Neuronal stem cell (in vitro differentiated cells): ENCODE measurements around the gene RPS6KA6.

Experiments used
- DNase-seq: peaks from one replicate; pipeline ENCODE4 v3.0.0-alpha.2; 2013; ENCODE audit warnings: low spot score
- H2AFZ ChIP-seq: one replicate; pipeline ENCODE4 v1.6.1; 2013; ENCODE audit warnings: mild to moderate bottlenecking, low read length, inconsistent platforms
- H2AK5ac ChIP-seq: 2 replicates; pipeline ENCODE4 v1.6.1; 2013; ENCODE audit warnings: low read depth, mild to moderate bottlenecking, inconsistent platforms, low read length, moderate library complexity, mixed read lengths
- H2BK120ac ChIP-seq: 2 replicates; pipeline ENCODE4 v1.6.1; 2013; ENCODE audit warnings: low read depth, mild to moderate bottlenecking, inconsistent platforms, low read length, moderate library complexity, mixed read lengths
- H2BK12ac ChIP-seq: one replicate; pipeline ENCODE4 v1.6.1; 2013; ENCODE audit warnings: low read length, inconsistent platforms
- H2BK15ac ChIP-seq: 2 replicates; pipeline ENCODE4 v1.6.1; 2013; ENCODE audit warnings: mild to moderate bottlenecking, low read length, inconsistent platforms, mixed read lengths
- H2BK5ac ChIP-seq: one replicate; pipeline ENCODE4 v1.6.1; 2013; ENCODE audit warnings: inconsistent platforms, mild to moderate bottlenecking, low read length, moderate library complexity
- H3K14ac ChIP-seq: one replicate; pipeline ENCODE4 v1.6.1; 2013; ENCODE audit warnings: low read length, inconsistent platforms
- H3K18ac ChIP-seq: 2 replicates; pipeline ENCODE4 v1.6.1; 2013; ENCODE audit warnings: low read length, inconsistent platforms
- H3K23ac ChIP-seq: 2 replicates; pipeline ENCODE4 v1.6.1; 2013; ENCODE audit warnings: low read depth, mild to moderate bottlenecking, mixed read lengths, low read length, inconsistent platforms; ENCODE audit not compliant: poor library complexity
- H3K27ac ChIP-seq: replicated peaks from 3 replicates; pipeline ENCODE4 v1.5.1; 2013; ENCODE audit warnings: low read length, inconsistent platforms
- H3K27me3 ChIP-seq, 3 experiments: 2 replicates each; pipeline ENCODE4 v1.6.1; 2013; ENCODE audit warnings: low read length in 3 of 3, mild to moderate bottlenecking in 2 of 3, inconsistent platforms in 1 of 3, low read depth in 1 of 3, mixed read lengths in 1 of 3, moderate library complexity in 1 of 3; ENCODE audit not compliant: control insufficient read depth in 3 of 3, insufficient read depth in 3 of 3
- H3K36me3 ChIP-seq, 2 donors: replicated peaks in 1 of 2; 2 replicates each; pipeline ENCODE4 v1.6.1; 2013; ENCODE audit warnings: low read length in 2 of 2; ENCODE audit not compliant: control insufficient read depth in 2 of 2, insufficient read depth in 2 of 2
- H3K4ac ChIP-seq: 2 replicates; pipeline ENCODE4 v1.6.1; 2013; ENCODE audit warnings: inconsistent platforms, mild to moderate bottlenecking, low read length, moderate library complexity
- H3K4me1 ChIP-seq, 2 donors: 1 replicate in 1 of 2; 2 replicates in 1 of 2; pipeline ENCODE4 v1.6.1; 2013; ENCODE audit warnings: low read length in 2 of 2, low read depth in 1 of 2; ENCODE audit not compliant: control insufficient read depth in 2 of 2, insufficient read depth in 1 of 2
- H3K4me2 ChIP-seq: one replicate; pipeline ENCODE4 v1.6.1; 2013; ENCODE audit warnings: mild to moderate bottlenecking, low read length, inconsistent platforms; ENCODE audit not compliant: insufficient read depth, poor library complexity, severe bottlenecking
- H3K4me3 ChIP-seq, 2 donors: 2 replicates each; pipeline ENCODE4 v1.5.1; 2013; ENCODE audit warnings: low read length in 2 of 2, mild to moderate bottlenecking in 2 of 2, inconsistent platforms in 1 of 2, moderate library complexity in 1 of 2
- H3K79me1 ChIP-seq: one replicate; pipeline ENCODE4 v1.6.1; 2013; ENCODE audit warnings: low read depth, mild to moderate bottlenecking, inconsistent platforms, low read length, moderate library complexity
- H3K9ac ChIP-seq: one replicate; pipeline ENCODE4 v1.6.1; 2013; ENCODE audit warnings: mild to moderate bottlenecking, low read depth, low read length, inconsistent platforms; ENCODE audit not compliant: poor library complexity
- H3K9me3 ChIP-seq, 2 donors: replicated peaks in 1 of 2; 2 replicates each; pipeline versions ENCODE3 to v1.6.1; 2013; ENCODE audit warnings: low read length in 2 of 2, mild to moderate bottlenecking in 2 of 2, inconsistent platforms in 1 of 2, low read depth in 1 of 2, mixed read lengths in 1 of 2, moderate library complexity in 1 of 2; ENCODE audit not compliant: control insufficient read depth in 2 of 2, insufficient read depth in 1 of 2
- H4K8ac ChIP-seq: one replicate; pipeline ENCODE4 v1.6.1; 2013; ENCODE audit warnings: low read depth, mild to moderate bottlenecking, inconsistent platforms, low read length, moderate library complexity
- H4K91ac ChIP-seq: one replicate; pipeline ENCODE4 v1.6.1; 2013; ENCODE audit warnings: low read length, low read depth, mild to moderate bottlenecking, inconsistent platforms; ENCODE audit not compliant: poor library complexity
- WGBS, 2 donors: extraction: QIAGEN DNeasy Blood & Tissue Kit; methylation state at CpG; one replicate each; pipeline ENCODE4 v1.1.7; 2013; ENCODE audit warnings: missing lambda C conversion rate in 2 of 2, mixed read lengths in 1 of 2; ENCODE audit not compliant: insufficient read length in 2 of 2, insufficient replicate concordance in 1 of 2; ENCODE audit errors: extremely low coverage in 2 of 2; 5-methylcytosine and 5-hydroxymethylcytosine counted together

Gene RPS6KA6

GRCh38 chrX:84189125-84189524, 1.1 kb upstream of the RPS6KA6 start:
- Histone ChIP-seq H3K4me3 (no peak overlapping the region), H2BK120ac (no peak overlapping the region), H3K9ac (no peak overlapping the region), H2BK5ac (no peak overlapping the region), H3K23ac (no peak overlapping the region), H2AFZ (peak overlapping the region; percentile 87), H3K9me3 (no peaks in the 10 kb centered on the region), H3K14ac (no peak overlapping the region), H2BK12ac (no peak overlapping the region), H3K18ac (no peak overlapping the region), H2AK5ac (no peak overlapping the region), H3K4ac (no peak overlapping the region), H3K4me1 (no peaks in the 10 kb centered on the region), H3K27me3 (no peaks in the 10 kb centered on the region), H3K27ac (no peak overlapping the region), H4K91ac (no peak overlapping the region), H3K36me3 (no peaks in the 10 kb centered on the region), H3K4me2 (no peak overlapping the region), H3K79me1 (no peaks in the 10 kb centered on the region), H4K8ac (no peak overlapping the region), H2BK15ac (no peak overlapping the region)
- no CpG with 5 or more reads among the region's 6 CpGs for WGBS, 2 donors
- DNase-seq: no peak

GRCh38 chrX:84188320-84188834, 378 bp upstream of the RPS6KA6 start:
- Histone ChIP-seq H3K4ac (no peak overlapping the region), H3K9ac (no peak overlapping the region), H3K4me2 (peak overlapping the region; percentile 18), H3K18ac (peak overlapping the region; percentile 85), H3K27ac (no peak overlapping the region), H2BK12ac (no peak overlapping the region), H2BK120ac (no peak overlapping the region), H2AK5ac (no peak overlapping the region), H3K27me3 (no peaks in the 10 kb centered on the region), H2BK5ac (no peak overlapping the region), H4K91ac (no peak overlapping the region), H4K8ac (no peak overlapping the region), H3K14ac (no peak overlapping the region), H2AFZ (peak overlapping the region; percentile 87), H3K36me3 (no peaks in the 10 kb centered on the region), H3K4me3 (peak overlapping the region; percentile 66 to 86), H3K23ac (no peak overlapping the region), H2BK15ac (no peak overlapping the region), H3K4me1 (no peaks in the 10 kb centered on the region), H3K9me3 (no peaks in the 10 kb centered on the region), H3K79me1 (no peaks in the 10 kb centered on the region)
- no CpG with 5 or more reads among the region's 19 CpGs for WGBS, 2 donors
- DNase-seq: no peak

- Histone ChIP-seq H3K23ac (no peak overlapping the region), H3K27me3 (no peaks in the 10 kb centered on the region), H3K79me1 (no peaks in the 10 kb centered on the region), H3K4me3 (peak overlapping the region; percentile 66 to 96), H2BK120ac (no peak overlapping the region), H3K9me3 (no peaks in the 10 kb centered on the region), H2BK15ac (no peak overlapping the region), H2BK5ac (no peak overlapping the region), H3K4me1 (no peaks in the 10 kb centered on the region), H4K91ac (no peak overlapping the region), H3K27ac (peak overlapping the region; percentile 81), H3K14ac (no peak overlapping the region), H3K4me2 (peak overlapping the region; percentile 45), H2AFZ (peak overlapping the region; percentile 87), H4K8ac (no peak overlapping the region), H3K36me3 (no peaks in the 10 kb centered on the region), H3K9ac (peak overlapping the region; percentile 70), H3K18ac (peak overlapping the region; percentile 85), H3K4ac (no peak overlapping the region), H2AK5ac (no peak overlapping the region), H2BK12ac (no peak overlapping the region)
- no CpG with 5 or more reads among the region's 28 CpGs for WGBS, 2 donors
- DNase-seq: no peak
Observed at GRCh38 chrX:84186603-84187532, 1.1 kb downstream of the RPS6KA6 start.

GRCh38 chrX:84182516-84182915, 5.5 kb downstream of the RPS6KA6 start:
- H2BK12ac ChIP-seq: no peak overlapping the region
- no peak overlapping the region for H3K4me3 ChIP-seq
- no peaks in the 10 kb centered on the region for H3K4me1 ChIP-seq
- no peaks in the 10 kb centered on the region for H3K9me3 ChIP-seq
- no peak overlapping the region for H3K27ac ChIP-seq
- H3K36me3 ChIP-seq: no peaks in the 10 kb centered on the region
- H3K79me1 ChIP-seq: no peaks in the 10 kb centered on the region
- H3K18ac ChIP-seq: no peak overlapping the region
- no peak overlapping the region for H2BK120ac ChIP-seq
- no peak overlapping the region for H2AFZ ChIP-seq
- H2AK5ac ChIP-seq: no peak overlapping the region
- H3K23ac ChIP-seq: no peak overlapping the region
- H3K4ac ChIP-seq: no peak overlapping the region
- no peak overlapping the region for H2BK15ac ChIP-seq
- no peak for DNase-seq
- no peak overlapping the region for H3K14ac ChIP-seq
- no peak overlapping the region for H2BK5ac ChIP-seq
- H3K4me2 ChIP-seq: no peak overlapping the region
- no peak overlapping the region for H4K8ac ChIP-seq
- WGBS, 2 donors: no CpG with 5 or more reads among the region's 2 CpGs
- H3K27me3 ChIP-seq: no peaks in the 10 kb centered on the region
- H4K91ac ChIP-seq: no peak overlapping the region
- H3K9ac ChIP-seq: no peak overlapping the region
